Memory B cell (primary cell): ENCODE results near the gene HEATR5A.
A peak's percentile ranks its signal among the peaks of the same experiment; 100 is the strongest.
"Not testable (repeated sequence)": the region's sequence is repeated elsewhere in the genome, so short reads cannot be mapped to it uniquely, and the experiment has no call there.

ENCODE experiments used
- ATAC-seq: fragments of 150-1000 bp; cut with Tn5 transposase; 2 replicates; pipeline ENCODE4 v1.10.0; 2021; ENCODE audit warnings: low read depth, mild to moderate bottlenecking, moderate library complexity
- DNase-seq, 2 donors: peaks; one replicate each; pipeline ENCODE4 v3.0.0; 2022; ENCODE audit warnings: low spot score in 2 of 2
- H3K27ac Mint-ChIP-seq: one replicate; pipeline ENCODE4 v1.8.0; 2022; ENCODE audit warnings: mild to moderate bottlenecking, moderate library complexity, mixed read lengths
- H3K27me3 Mint-ChIP-seq: one replicate; pipeline ENCODE4 v1.8.0; 2022; ENCODE audit warnings: mixed read lengths
- H3K36me3 Mint-ChIP-seq: one replicate; pipeline ENCODE4 v1.8.0; 2022; ENCODE audit warnings: mild to moderate bottlenecking, mixed read lengths
- H3K4me1 Mint-ChIP-seq: one replicate; pipeline ENCODE4 v1.8.0; 2022; ENCODE audit warnings: mixed read lengths
- H3K4me3 Mint-ChIP-seq: one replicate; pipeline ENCODE4 v1.8.0; 2022; ENCODE audit warnings: mild to moderate bottlenecking, moderate library complexity, mixed read lengths
- H3K9me3 Mint-ChIP-seq: one replicate; pipeline ENCODE4 v1.8.0; 2022; ENCODE audit warnings: mixed read lengths

Gene HEATR5A

GRCh38 chr14:31312370-31312769, 108.0 kb downstream of the HEATR5A start:
- not testable (repeated sequence) for H3K9me3 Mint-ChIP-seq, H3K27ac Mint-ChIP-seq

GRCh38 chr14:31307618-31308017, 112.7 kb downstream of the HEATR5A start:
- H3K9me3 Mint-ChIP-seq = no peaks in the 10 kb centered on the region
- ATAC-seq (no peak), DNase-seq (no peak)
- H3K27me3 Mint-ChIP-seq = no peaks in the 10 kb centered on the region
- peaks cover 26% of the 10 kb centered on the region for H3K36me3 Mint-ChIP-seq
- H3K27ac Mint-ChIP-seq = no peak overlapping the region
- H3K4me1 Mint-ChIP-seq = no peaks in the 10 kb centered on the region
- H3K4me3 Mint-ChIP-seq = no peak overlapping the region

More at GRCh38 chr14:31312370-31312769, 108.0 kb downstream of the HEATR5A start:
- H3K36me3 Mint-ChIP-seq = peaks cover 30% of the 10 kb centered on the region
- H3K4me3 Mint-ChIP-seq, H3K27me3 Mint-ChIP-seq, DNase-seq, ATAC-seq, H3K4me1 Mint-ChIP-seq: not testable (repeated sequence)

GRCh38 chr14:31307198-31307597, 113.2 kb downstream of the HEATR5A start:
- H3K27me3 Mint-ChIP-seq = no peaks in the 10 kb centered on the region
- H3K4me1 Mint-ChIP-seq = no peaks in the 10 kb centered on the region
- H3K36me3 Mint-ChIP-seq = peaks cover 25% of the 10 kb centered on the region
- no peak for DNase-seq
- H3K27ac Mint-ChIP-seq = no peak overlapping the region
- no peak for ATAC-seq
- no peak overlapping the region for H3K4me3 Mint-ChIP-seq
- no peaks in the 10 kb centered on the region for H3K9me3 Mint-ChIP-seq

GRCh38 chr14:31303654-31304053, 116.7 kb downstream of the HEATR5A start:
- Mint-ChIP-seq H3K27ac (no peak overlapping the region), H3K36me3 (peaks cover 16% of the 10 kb centered on the region), H3K4me3 (no peak overlapping the region), H3K9me3 (no peaks in the 10 kb centered on the region), H3K27me3 (no peaks in the 10 kb centered on the region), H3K4me1 (peaks cover under 1% of the 10 kb centered on the region)
- ATAC-seq (no peak), DNase-seq (no peak)

- no peak overlapping the region for H3K4me3 Mint-ChIP-seq
- H3K9me3 Mint-ChIP-seq = no peaks in the 10 kb centered on the region
- H3K27me3 Mint-ChIP-seq = no peaks in the 10 kb centered on the region
- no peak for ATAC-seq
- peaks cover 3% of the 10 kb centered on the region for H3K4me1 Mint-ChIP-seq
- H3K36me3 Mint-ChIP-seq = peaks cover 11% of the 10 kb centered on the region
- DNase-seq = no peak
- no peak overlapping the region for H3K27ac Mint-ChIP-seq
These were observed 119.5 kb downstream of the HEATR5A start for GRCh38 chr14:31300883-31301282.

- Mint-ChIP-seq H3K27me3 (no peaks in the 10 kb centered on the region), H3K36me3 (peaks cover 11% of the 10 kb centered on the region), H3K4me3 (no peak overlapping the region), H3K9me3 (no peaks in the 10 kb centered on the region), H3K4me1 (peaks cover 3% of the 10 kb centered on the region), H3K27ac (no peak overlapping the region)
- no peak for ATAC-seq
- no peak for DNase-seq
These were observed 120.1 kb downstream of the HEATR5A start for GRCh38 chr14:31300296-31300695.

GRCh38 chr14:31297701-31298344, 122.5 kb downstream of the HEATR5A start:
- Mint-ChIP-seq H3K4me1 (peaks cover 3% of the 10 kb centered on the region), H3K36me3 (peaks cover 7% of the 10 kb centered on the region), H3K27me3 (no peaks in the 10 kb centered on the region), H3K9me3 (no peaks in the 10 kb centered on the region), H3K27ac (no peak overlapping the region), H3K4me3 (no peak overlapping the region)
- no peak for ATAC-seq
- no peak for DNase-seq

GRCh38 chr14:31297112-31297511, 123.2 kb downstream of the HEATR5A start:
- DNase-seq = no peak
- Mint-ChIP-seq H3K4me3 (no peak overlapping the region), H3K27ac (no peak overlapping the region), H3K9me3 (no peaks in the 10 kb centered on the region), H3K36me3 (peaks cover 6% of the 10 kb centered on the region), H3K27me3 (no peaks in the 10 kb centered on the region), H3K4me1 (peaks cover 3% of the 10 kb centered on the region)
- ATAC-seq = no peak

- peaks cover 6% of the 10 kb centered on the region for H3K4me1 Mint-ChIP-seq
- ATAC-seq (no peak), DNase-seq (no peak)
- no peak overlapping the region for H3K4me3 Mint-ChIP-seq
- no peaks in the 10 kb centered on the region for H3K9me3 Mint-ChIP-seq
- peaks cover under 1% of the 10 kb centered on the region for H3K36me3 Mint-ChIP-seq
- no peaks in the 10 kb centered on the region for H3K27me3 Mint-ChIP-seq
- no peak overlapping the region for H3K27ac Mint-ChIP-seq
These were observed 125.5 kb downstream of the HEATR5A start for GRCh38 chr14:31294746-31295405.

GRCh38 chr14:31292937-31293616, 127.3 kb downstream of the HEATR5A start:
- DNase-seq (no peak), ATAC-seq (no peak)
- H3K4me3 Mint-ChIP-seq = no peak overlapping the region
- peak overlapping the region; percentile 32 for H3K27ac Mint-ChIP-seq
- no peaks in the 10 kb centered on the region for H3K36me3 Mint-ChIP-seq
- H3K27me3 Mint-ChIP-seq = no peaks in the 10 kb centered on the region
- H3K4me1 Mint-ChIP-seq = peaks cover 3% of the 10 kb centered on the region
- no peaks in the 10 kb centered on the region for H3K9me3 Mint-ChIP-seq

GRCh38 chr14:31291210-31291609, 129.1 kb downstream of the HEATR5A start:
- H3K27ac Mint-ChIP-seq = no peak overlapping the region
- peaks cover 2% of the 10 kb centered on the region for H3K9me3 Mint-ChIP-seq
- no peak overlapping the region for H3K4me3 Mint-ChIP-seq
- no peaks in the 10 kb centered on the region for H3K27me3 Mint-ChIP-seq
- ATAC-seq = no peak
- peaks cover 5% of the 10 kb centered on the region for H3K36me3 Mint-ChIP-seq
- peaks cover 3% of the 10 kb centered on the region for H3K4me1 Mint-ChIP-seq
- DNase-seq = no peak

GRCh38 chr14:31287294-31287972, 132.9 kb downstream of the HEATR5A start:
- no peak overlapping the region for H3K27ac Mint-ChIP-seq
- ATAC-seq = no peak

GRCh38 chr14:31286456-31287293, 133.7 kb downstream of the HEATR5A start:
- DNase-seq = no peak
- no peak overlapping the region for H3K27ac Mint-ChIP-seq
- H3K27me3 Mint-ChIP-seq = no peaks in the 10 kb centered on the region

More at GRCh38 chr14:31287294-31287972, 132.9 kb downstream of the HEATR5A start:
- Mint-ChIP-seq H3K36me3 (peaks cover 5% of the 10 kb centered on the region), H3K4me1 (peaks cover 3% of the 10 kb centered on the region), H3K4me3 (no peak overlapping the region), H3K27me3 (no peaks in the 10 kb centered on the region), H3K9me3 (peaks cover 2% of the 10 kb centered on the region)
- DNase-seq = no peak

More at GRCh38 chr14:31286456-31287293, 133.7 kb downstream of the HEATR5A start:
- Mint-ChIP-seq H3K4me1 (peaks cover 3% of the 10 kb centered on the region), H3K36me3 (peaks cover 5% of the 10 kb centered on the region), H3K4me3 (no peak overlapping the region), H3K9me3 (peaks cover 2% of the 10 kb centered on the region)
- ATAC-seq = no peak
